DMS114 treated with DMSO at 0.1 percent for 48 hours (cell line): Measurements from ENCODE around the gene GAS2.
A peak's percentile ranks its signal among the peaks of the same experiment; 100 is the strongest.
"Not testable (repeated sequence)": the region's sequence is repeated elsewhere in the genome, so short reads cannot be mapped to it uniquely, and the experiment has no call there.

Experiments
- DNase-seq: peaks from one replicate; lab custom pipeline; 2025; ENCODE audit not compliant: unreplicated experiment; lab: John Stamatoyannopoulos, UW

Gene GAS2

DNA sequence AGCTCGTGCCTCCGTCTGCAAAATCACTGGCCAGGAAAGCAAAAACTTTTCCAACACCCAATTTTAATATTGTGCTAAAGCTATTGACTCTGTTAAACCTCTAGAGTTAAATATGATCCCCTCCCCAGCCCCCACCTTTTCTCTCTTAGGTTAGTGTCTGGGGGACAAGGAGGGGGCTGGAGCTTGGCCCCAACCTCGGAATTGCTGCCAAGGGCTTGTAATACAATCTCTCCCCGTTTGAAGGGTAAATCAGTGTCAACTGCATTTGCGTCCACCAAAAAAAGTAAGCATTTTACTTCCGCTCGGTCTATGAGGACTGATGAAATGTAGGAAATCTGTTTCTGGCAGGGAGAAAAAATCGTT is at the start of gene GAS2:
Gene GAS2, plus strand, starts transcription at position 287 of the 363 bp plus-strand sequence. CDS start 8,259 bp downstream, outside the sequence.
- no peak for DNase-seq

DNA sequence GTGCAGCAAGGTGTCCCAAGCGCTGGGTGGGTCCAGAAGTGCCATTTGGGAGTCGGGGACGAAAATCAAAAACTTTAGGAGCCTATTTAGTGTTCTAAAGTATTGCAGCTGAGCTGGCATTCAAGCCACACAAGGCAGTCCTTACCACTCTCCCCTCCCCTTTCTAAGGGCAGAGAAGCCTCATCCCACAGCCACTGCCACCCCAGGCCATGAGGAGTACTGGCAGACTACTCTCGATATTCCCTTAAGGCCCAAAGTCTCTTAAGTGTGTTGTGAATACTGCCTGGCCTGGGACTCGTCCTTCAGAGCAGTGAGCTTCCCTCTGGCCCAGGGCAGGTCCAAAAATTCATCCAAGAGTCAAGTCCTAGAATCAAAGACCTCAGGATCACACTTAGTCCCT is 48.5 kb upstream of the GAS2 start:
- DNase-seq = no peak

DNA sequence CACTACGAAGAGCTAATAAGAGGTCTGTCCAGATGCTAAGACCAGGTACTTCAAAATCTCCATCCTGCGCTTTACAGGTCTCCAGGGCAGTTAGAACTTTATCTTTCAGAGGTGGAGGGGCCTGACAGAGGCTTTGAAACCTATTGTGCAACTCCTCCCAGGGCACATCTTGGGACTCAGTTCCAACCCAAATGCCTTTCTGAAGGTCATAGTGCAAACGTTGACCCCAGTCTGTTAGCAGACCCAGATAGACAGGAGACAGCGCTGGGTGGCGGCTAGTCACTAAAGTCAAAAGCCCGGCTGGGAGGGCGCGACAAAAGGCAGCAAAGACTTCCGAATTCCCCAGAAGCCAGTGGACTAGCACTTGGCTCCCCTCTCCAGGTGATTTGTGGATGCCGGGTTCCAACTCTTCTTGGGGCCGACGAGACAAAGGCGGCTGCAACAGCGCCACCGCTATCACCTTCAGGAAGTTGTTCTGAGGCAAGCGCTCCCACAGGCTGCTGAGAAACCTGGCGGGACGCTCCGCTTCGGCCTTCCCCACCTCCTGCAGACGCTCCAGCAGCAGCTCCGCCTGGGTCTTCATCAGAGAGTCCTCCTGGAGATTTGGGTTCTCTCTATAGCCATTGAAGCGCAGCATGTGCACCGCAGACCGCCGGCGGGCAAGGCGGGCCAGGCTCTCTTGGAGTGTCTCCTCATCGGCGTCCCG is 41.5 kb upstream of the GAS2 start:
- DNase-seq = no peak

DNA sequence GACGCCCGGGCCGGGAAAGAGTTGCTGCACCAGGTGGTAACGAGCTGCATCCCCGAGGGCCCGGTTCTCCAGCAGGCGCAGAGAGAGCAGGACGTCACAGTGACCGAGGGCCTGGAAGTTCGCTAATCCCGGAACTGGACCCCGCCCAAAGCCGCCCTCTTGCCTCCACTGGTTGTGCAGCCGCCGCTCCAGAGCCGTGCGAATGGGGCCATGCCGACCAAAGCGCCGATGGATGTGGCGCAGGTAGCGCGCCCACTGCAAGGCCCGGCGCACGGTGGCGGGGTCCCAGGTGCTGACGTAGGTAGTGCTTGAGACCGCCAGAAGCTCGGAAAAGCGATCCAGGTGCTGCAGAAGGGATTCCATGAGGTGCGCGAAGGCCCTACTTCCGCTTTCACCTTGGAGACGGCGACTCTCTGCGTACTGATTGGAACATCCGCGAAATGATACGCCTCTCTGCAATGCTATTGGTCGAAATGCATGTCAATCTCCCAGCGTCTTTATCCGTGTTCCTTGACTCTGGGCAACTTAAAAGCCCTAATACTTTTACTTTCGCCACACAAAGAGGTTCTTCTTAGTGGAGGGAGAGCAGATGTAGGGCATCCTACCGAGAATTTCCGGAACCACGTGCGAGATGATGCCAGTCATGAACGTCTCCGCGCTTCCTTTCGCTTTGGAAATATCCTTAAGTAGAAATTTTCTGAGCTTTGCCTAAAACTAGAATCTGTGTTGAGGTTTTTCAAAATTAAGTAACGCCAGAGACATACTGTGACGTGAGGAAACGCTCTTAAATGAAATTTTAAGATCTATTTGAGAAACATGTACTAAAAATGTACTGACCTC is 40.7 kb upstream of the GAS2 start, which contains the start of gene FANCF:
Gene FANCF, minus strand, starts transcription at position 376 of the 840 bp plus-strand sequence. Its CDS starts 13 bp downstream, at position 363.
- DNase-seq = peak; percentile 82

DNA sequence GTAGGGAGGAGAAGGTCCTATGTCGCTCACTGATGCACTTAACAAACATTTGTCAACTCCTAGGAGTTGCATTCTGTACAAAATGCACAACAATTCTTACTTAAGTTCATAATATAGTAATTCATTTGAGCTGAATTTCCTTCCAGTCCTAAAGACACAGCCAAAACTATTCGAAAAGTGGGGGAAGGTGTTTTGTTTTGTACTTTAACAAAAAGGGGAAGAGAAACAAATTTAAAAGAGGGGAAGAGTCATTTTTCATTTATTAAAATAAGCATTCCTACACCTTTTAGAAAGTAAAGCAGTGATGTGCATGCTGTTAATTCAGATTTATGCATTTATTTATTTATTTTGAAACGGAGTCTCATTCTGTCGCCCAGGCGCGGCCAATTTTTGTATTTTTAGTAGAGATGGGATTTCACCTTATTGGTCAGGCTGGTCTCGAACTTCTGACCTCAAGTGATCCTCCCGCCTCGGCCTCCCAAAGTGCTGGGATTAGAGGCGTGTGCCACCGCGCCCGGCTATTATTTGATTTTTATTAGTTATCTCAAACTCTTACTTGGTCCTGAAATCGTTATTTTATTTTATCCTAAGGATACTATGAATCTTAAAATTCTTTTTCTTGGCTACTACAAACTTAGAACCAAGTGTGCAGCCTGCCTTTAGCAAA is 39.7 kb upstream of the GAS2 start:
- no peak for DNase-seq

DNA sequence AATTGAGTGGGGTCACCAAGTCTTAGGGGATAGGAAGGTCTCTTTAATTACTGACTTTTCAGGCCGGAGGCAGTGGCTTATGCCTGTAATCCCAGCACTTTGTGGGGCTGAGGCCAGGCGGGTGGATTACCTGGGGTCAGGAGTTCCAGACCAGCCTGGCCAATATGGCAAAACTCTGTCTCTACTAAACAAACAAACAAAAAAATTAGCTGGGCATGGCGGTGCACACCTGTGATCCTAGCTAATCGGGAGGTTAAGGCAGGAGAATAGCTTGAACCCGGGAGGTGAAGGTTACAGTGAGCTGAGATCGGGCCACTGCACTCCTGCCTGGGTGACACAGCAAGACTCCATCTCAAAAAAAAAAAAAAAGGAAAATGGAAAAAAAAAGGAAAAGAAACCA is 39.0 kb upstream of the GAS2 start:
- DNase-seq = no peak

DNA sequence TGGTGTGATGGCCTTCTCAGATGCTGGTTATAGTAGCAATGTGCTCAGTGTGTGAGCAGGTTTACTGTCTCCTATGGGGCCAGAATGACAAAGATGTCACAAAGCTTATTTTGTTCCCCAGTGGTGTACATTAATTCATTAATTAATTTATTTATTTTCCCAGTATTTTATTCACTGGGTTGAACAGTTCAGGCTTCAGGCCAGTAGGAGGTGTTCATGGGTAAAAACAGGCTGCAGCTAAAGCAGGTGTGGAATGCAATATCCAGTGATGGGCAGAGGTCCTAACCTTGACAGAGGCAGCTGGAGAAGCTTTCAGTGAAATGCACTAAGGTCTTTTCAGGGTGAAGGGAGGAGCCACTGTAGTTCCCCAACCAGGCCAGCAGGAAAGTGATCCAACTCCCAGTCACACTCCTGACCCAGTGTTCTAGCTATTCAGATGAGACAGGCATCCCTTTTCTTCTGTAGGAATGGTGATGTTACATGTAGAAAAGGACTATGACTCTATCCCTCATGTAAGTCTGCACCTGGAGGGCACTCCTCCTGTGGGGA is 33.0 kb upstream of the GAS2 start:
- DNase-seq = no peak

DNA sequence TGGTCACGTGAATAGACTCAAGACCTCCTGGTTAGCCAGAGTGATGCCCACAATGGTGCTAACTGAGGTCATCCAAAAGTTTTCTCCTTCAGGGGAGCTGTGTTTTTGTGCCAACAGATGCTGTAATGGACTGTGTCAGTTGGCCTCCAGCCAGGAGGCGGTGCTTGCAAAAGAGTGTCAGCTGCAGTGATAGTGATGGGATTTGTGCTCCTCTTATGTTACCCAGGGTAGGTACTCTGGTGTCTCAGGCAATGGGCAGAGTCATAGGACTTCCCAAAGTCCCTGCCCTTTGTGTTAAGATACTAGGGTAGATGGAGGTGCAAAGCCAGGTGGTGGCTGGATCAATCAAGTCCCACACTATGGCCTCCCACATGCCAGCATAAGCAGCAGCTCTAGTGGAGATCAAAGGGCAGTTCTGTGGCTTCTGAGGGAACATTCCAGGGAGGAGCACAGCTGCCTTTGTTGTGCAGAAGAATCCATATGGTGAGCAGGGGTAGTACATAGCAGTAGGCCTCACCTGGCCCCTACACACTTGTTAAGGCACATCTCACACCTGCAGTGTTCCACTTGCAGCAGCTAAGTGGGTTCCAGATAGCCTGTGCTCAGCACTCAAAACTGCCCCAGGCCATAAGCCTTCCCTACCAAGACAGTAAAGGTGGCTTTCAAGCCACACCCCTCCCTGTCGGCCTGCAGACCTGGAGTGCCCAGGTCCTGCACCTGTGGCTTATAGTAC is 31.3 kb upstream of the GAS2 start:
- no peak for DNase-seq

DNA sequence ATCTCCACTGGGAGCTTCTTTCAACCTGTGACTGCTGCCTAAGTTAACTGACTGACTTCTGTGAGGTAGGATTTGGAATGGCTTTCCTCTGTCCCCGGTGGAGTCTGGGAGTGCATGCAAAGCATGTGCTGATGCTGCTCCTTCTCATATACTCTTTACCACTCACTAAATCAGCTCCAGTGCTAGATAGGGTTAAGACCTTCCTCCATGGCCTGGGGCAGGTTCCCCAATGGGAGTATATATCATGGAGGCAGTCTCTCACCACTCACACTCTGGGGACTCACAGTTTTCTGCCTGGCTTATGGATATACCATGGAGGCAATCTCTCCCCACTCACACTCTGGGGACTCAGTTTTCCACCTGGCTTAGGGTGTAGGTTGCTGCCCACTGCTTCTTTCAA is 30.7 kb upstream of the GAS2 start:
- no peak for DNase-seq

DNA sequence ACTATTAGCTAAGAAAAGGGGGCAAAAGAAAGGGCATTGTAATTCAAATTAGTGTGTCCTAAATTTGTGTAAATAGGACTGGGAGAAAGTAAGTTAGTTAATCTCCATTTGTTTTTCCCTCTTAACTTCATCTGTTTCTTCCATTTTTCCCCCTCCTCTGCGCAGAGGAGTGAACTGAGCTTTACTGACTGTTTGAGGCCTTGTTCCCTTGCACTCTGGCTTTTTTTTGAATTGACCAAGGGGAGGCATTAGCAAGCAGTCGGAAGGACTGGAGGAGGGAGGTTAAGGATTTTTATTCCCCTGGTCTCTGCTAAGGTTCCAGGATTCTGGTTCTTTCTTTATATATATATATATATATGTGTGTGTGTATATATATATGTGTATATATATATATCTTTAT is 25.5 kb upstream of the GAS2 start:
- DNase-seq = no peak

DNA sequence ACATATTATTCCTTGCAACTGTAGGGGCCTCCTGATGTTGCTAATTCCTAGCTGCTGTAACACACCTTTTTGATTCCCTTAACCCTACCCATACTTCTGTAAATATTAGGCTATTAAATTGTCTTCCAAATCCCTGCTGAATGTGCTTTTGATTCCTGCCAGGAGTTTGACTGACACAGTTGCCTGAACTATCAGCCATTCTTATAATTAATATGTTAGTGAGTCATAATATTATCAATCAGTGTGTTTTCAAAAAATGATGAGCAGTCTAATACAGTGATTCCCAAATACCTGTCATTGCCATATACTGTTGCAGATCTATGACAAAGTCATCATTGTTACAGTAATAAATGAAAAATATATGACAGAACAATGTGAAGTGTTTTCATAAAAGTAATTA is 24.9 kb upstream of the GAS2 start:
- DNase-seq = no peak

DNA sequence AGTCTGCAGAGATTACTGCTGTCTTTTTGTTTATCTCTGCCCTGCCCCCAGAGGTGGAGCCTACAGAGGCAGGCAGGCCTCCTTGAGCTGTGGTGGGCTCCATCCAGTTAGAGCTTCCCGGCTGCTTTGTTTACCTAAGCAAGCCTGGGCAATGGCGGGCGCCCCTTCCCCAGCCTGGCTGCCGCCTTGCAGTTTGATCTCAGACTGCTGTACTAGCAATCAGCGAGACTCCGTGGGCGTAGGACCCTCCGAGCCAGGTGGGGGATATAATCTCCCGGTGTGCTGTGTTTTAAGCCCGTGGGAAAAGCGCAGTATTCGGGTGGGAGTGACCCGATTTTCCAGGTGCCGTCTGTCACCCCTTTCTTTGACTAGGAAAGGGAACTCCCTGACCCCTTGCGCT is 14.1 kb upstream of the GAS2 start:
- not testable (repeated sequence) for DNase-seq

DNA sequence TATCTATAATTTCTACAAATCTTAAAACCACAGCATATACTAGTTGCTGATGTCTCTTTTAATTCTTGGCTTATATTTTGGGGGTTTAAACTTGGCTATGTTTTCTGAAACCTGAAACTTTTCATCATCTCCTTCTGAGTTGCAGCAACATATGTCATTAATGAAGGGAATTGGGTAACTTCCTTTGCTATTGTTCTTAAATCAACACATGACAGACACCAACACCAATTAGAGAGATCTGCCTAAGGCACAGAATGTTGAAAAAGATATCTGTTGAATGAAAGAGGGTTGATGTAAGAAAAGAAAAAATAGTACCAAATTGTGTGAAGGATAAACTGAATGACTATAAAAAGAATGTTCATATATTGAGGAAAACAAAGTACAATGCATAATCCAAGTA is 10.3 kb upstream of the GAS2 start:
- no peak for DNase-seq

DNA sequence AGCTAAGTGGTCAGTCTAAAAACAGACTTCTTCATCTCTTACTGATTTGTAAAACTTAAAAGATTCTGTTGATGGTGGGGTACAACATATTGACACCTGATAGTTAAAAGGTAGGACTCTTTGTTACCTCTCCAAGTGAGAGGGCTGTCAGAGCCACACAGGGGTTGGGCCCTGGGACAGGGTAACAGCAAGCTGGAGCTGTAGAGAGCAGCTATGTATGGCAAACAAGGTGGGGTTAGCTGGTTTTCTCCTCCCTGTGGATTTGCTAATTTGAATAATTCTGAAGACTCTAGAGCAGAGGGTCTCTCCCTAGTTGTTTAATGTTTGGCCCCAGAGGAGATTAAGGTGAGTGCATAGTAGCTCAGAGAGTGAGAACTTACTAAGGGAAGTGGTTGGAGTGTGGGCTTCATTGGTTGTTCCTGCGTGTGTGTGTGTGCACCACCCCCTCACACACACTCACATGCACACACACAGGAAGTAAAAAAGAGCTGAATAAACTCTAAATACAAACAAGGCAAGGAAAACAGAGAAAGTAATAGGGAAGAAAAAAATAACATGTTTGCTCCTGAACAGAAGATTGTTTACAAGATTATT is 9.2 kb upstream of the GAS2 start:
- DNase-seq = no peak

DNA sequence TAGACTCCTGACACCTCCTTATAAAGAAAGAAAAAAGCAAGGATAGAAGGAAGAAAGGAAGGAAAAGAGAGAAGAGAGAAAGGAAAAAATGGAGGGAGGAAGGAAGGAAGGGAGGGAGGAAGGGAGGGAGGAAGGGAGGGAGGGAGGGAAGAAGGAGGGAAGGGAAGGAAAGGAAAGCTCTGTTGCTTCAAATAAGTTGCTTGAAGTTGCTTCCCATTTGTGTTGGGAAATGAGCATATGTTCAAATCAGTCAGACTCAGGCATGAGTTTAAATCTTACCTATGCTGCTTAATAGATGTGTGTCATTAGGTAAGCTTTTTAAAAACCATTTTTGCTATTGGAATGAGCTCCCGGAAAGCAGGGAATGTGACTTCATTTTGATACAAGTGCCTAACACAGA is 6.6 kb upstream of the GAS2 start:
- no peak for DNase-seq

DNA sequence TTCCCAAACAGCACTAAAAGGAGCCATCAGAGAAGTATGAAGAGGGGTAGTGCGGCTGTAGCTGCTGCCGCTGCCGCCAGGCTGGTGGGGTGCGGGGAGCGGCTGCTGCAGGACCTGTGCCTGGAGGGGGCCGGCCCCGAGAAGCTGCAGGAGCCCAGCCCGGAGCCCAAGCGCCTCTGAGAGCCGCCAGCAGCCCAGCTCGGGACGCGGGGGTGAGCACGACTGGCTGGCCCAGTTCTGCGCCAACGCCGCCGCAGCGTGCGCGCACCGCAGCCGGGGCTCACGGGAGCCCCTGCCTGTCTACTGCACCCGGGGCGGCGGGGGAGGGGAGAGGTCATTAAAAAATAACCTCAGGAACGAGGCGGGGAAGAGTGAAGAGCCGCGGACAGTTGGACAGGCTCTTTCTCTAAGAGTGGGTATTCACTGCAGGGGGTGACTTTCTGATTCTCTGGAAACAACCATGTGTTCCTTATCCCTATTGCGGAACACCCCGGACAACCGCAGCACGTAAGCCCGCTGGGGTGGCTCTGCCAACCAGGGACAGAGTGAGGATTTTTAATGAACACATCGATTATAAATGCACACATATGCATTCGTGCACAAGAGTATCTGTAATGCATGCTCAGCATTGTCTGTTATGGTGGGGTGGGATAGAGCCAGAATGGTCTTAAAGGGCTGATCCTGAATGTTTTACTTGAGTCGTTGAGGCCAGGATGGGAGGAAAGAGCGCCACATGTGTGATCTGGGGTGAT is 453 bp downstream of the GAS2 start:
- no peak for DNase-seq

DNA sequence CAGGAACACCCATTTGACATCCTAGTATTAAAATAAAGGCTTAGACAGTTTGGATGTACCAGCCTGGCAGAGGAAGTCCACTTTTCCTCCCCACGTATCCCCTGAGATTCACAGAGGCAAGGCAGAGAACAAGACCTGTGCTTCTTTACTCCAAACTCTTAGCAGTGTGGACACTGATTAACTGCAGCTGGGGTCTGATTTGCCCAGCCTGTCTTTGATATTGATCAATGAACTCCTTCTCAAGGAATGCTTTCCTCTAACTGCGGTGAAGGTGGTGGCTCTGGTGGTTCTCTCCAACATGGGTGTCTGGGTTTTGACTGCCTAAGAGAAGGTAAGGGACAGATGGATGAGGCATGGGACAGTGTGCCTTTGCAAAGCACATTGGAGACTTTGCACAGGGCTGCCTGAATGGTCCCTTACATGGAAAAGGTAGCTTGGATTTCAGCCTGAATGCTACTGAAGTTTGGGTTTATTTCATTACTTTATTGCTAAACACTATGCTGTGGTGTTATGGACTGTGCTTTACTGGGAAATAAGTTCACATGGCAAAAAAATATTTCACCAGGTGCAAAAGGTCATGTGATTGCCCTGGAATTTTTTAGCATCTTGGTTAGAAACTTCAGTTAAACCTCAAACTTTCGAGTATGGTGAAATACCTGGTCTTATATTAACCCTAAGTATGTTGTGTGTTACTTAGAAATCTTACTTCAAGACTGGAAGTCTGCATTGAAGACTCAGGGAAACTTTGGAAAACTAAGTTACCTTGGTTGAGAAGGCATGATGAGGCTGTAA is 1.8 kb downstream of the GAS2 start:
- DNase-seq = no peak

DNA sequence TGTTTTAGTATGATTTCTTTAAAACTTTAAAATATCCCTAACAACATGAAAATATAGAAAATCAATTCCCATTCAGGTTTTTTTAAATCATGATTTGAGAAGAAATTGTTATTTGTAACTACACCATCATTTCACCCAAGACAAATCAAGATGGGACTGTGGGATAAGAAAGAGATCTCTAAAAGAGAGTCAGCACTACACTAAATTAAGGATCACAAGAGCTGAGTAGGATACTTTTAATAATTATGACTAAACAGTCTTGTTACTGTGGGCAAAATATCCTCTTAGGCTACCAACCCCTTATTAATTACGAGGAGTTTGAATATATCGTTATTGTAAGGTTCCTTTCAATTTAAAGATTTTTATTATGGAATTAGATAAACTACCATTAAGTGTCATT is 3.0 kb downstream of the GAS2 start:
- DNase-seq = no peak

DNA sequence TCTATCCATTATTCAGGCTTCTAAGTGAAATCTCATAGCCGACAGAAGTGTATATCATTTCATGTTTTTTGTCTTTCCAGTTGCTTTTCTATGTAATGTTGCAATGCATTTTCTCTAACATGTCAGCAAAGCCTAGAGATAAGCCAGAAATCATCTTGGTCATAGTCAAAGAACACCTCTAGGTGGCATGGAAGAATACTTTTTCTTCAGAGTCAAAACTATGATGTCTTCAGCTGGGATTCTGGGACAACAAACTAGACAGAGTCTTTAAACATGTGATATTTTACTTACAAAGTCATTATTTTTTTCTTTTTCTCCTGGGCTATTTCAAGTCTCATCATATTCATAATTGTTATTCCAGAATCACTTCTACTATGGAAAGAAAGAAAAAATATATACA is 4.4 kb downstream of the GAS2 start:
- DNase-seq = no peak
